ENCODE results near the gene PPP1R14B.

Gene PPP1R14B

DNA sequence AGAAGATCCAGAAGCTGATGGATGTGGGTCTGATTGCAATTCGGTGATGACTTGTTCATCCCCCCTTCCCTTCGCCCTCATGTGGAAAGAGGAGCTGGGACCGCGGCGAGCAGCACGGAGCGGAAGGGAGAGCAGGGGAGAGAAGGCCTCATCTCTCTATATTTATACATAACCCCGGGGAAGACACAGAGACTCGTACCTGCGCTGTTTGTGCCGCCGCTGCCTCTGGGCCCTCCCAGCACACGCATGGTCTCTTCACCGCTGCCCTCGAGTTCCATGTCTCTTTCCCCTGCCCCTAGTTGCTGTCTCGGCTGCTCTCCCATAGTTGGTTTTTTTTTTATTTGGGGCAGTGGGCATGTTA is 42.7 kb downstream of the PPP1R14B start:
- no peak overlapping the region for H3K9ac ChIP-seq (ENCODE audit: low read length)
- H3F3A ChIP-seq (ENCODE audit: insufficient read depth, low read length): no peaks in the 10 kb centered on the region; the same call in none of the 2 replicates
- no peaks in the 10 kb centered on the region for H4K20me1 ChIP-seq (ENCODE audit: insufficient read depth, low read length)
- H3K9me2 ChIP-seq (replicated peaks; ENCODE audit: insufficient read depth, low read length): no peaks in the 10 kb centered on the region
- H3K4me3 ChIP-seq (ENCODE audit: low read length): no peak overlapping the region
- no peak for DNase-seq
- H3K36me3 ChIP-seq (replicated peaks; ENCODE audit: insufficient read depth, low read length): peaks cover 17% of the 10 kb centered on the region; the same call in 1 of the 2 replicates
- peaks cover 10% of the 10 kb centered on the region for H3K4me1 ChIP-seq (ENCODE audit: low read length)
- peaks cover 37% of the 10 kb centered on the region for H3K79me2 ChIP-seq (ENCODE audit: low read length)
- no peaks in the 10 kb centered on the region for H3K9me3 ChIP-seq (replicated peaks; ENCODE audit: insufficient read depth, low read length)
- H3K27me3 ChIP-seq (replicated peaks; ENCODE audit: insufficient read depth, low read length): no peaks in the 10 kb centered on the region
- H3K4me2 ChIP-seq (ENCODE audit: low read depth, low read length): no peak overlapping the region
- no peak overlapping the region for H3K27ac ChIP-seq (ENCODE audit: low read length)
- no peak overlapping the region for H2AFZ ChIP-seq (ENCODE audit: low read length)
- TF ChIP-seq EZH2phosphoT487 (IDR thresholded peaks at IDR 0.05; ENCODE audit: low read length): no peak
- TF ChIP-seq, protein P1, sequence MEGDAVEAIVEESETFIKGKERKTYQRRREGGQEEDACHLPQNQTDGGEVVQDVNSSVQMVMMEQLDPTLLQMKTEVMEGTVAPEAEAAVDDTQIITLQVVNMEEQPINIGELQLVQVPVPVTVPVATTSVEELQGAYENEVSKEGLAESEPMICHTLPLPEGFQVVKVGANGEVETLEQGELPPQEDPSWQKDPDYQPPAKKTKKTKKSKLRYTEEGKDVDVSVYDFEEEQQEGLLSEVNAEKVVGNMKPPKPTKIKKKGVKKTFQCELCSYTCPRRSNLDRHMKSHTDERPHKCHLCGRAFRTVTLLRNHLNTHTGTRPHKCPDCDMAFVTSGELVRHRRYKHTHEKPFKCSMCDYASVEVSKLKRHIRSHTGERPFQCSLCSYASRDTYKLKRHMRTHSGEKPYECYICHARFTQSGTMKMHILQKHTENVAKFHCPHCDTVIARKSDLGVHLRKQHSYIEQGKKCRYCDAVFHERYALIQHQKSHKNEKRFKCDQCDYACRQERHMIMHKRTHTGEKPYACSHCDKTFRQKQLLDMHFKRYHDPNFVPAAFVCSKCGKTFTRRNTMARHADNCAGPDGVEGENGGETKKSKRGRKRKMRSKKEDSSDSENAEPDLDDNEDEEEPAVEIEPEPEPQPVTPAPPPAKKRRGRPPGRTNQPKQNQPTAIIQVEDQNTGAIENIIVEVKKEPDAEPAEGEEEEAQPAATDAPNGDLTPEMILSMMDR (IDR thresholded peaks at IDR 0.05; ENCODE audit: low read length): no peak
- no peak for TF ChIP-seq EZH2 (optimal IDR thresholded peaks at IDR 0.05; ENCODE audit: low read depth, low read length)

DNA sequence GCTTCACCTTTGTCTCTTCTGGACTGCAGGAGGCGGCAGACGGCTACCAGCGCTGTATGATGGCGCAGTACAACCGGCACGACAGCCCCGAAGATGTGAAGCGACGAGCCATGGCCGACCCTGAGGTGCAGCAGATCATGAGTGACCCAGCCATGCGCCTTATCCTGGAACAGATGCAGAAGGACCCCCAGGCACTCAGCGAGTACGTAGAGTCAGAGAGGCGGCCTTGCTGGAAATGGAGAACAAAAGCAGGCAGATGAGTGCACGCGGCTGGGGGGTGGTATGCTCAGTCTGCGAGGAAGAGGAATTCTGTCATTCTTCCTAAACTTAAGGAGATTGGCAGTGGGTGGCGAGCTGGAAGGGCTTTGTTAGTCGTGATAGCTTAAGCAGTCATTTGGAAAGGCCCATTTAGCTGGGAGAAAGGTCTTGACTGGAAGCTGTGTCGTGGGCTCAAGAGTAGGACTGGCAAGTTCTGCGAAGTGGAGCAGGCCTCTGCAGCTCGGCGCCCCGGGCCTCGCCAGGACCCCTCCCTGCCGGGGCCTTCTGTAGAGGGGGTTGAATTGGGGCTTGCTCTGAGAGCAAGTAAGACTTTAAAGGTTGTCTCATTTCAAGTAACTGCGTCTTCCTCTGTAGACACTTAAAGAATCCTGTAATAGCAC is 43.2 kb downstream of the PPP1R14B start:
- Histone ChIP-seq H3K4me3 (ENCODE audit: low read length) (no peak overlapping the region), H3K9me2 (replicated peaks; ENCODE audit: insufficient read depth, low read length) (no peaks in the 10 kb centered on the region), H3K27ac (ENCODE audit: low read length) (no peak overlapping the region), H3K36me3 (replicated peaks; ENCODE audit: insufficient read depth, low read length) (peaks cover 20% of the 10 kb centered on the region; the same call in 1 of the 2 replicates), H3F3A (ENCODE audit: insufficient read depth, low read length) (no peaks in the 10 kb centered on the region; the same call in none of the 2 replicates), H3K4me2 (ENCODE audit: low read depth, low read length) (no peak overlapping the region), H3K79me2 (ENCODE audit: low read length) (peaks cover 42% of the 10 kb centered on the region), H3K9ac (ENCODE audit: low read length) (no peak overlapping the region), H3K9me3 (replicated peaks; ENCODE audit: insufficient read depth, low read length) (no peaks in the 10 kb centered on the region), H4K20me1 (ENCODE audit: insufficient read depth, low read length) (no peaks in the 10 kb centered on the region), H3K4me1 (ENCODE audit: low read length) (peaks cover 10% of the 10 kb centered on the region), H2AFZ (ENCODE audit: low read length) (no peak overlapping the region), H3K27me3 (replicated peaks; ENCODE audit: insufficient read depth, low read length) (no peaks in the 10 kb centered on the region)
- TF ChIP-seq, protein P1 (IDR thresholded peaks at IDR 0.05; ENCODE audit: low read length): no peak
- TF ChIP-seq EZH2phosphoT487 (IDR thresholded peaks at IDR 0.05; ENCODE audit: low read length) (no peak), EZH2 (optimal IDR thresholded peaks at IDR 0.05; ENCODE audit: low read depth, low read length) (no peak)
- DNase-seq: no peak

- TF ChIP-seq EZH2phosphoT487 (IDR thresholded peaks at IDR 0.05; ENCODE audit: low read length) (no peak), EZH2 (optimal IDR thresholded peaks at IDR 0.05; ENCODE audit: low read depth, low read length) (no peak)
- TF ChIP-seq, protein P1 (IDR thresholded peaks at IDR 0.05; ENCODE audit: low read length): no peak
- H2AFZ ChIP-seq (ENCODE audit: low read length): no peak overlapping the region
- no peaks in the 10 kb centered on the region for H3K9me3 ChIP-seq (replicated peaks; ENCODE audit: insufficient read depth, low read length)
- no peak overlapping the region for H3K4me2 ChIP-seq (ENCODE audit: low read depth, low read length)
- H3K9me2 ChIP-seq (replicated peaks; ENCODE audit: insufficient read depth, low read length): no peaks in the 10 kb centered on the region
- H4K20me1 ChIP-seq (ENCODE audit: insufficient read depth, low read length): no peaks in the 10 kb centered on the region
- H3K4me3 ChIP-seq (ENCODE audit: low read length): no peak overlapping the region
- no peak overlapping the region for H3K27ac ChIP-seq (ENCODE audit: low read length)
- H3K27me3 ChIP-seq (replicated peaks; ENCODE audit: insufficient read depth, low read length): no peaks in the 10 kb centered on the region
- H3K36me3 ChIP-seq (replicated peaks; ENCODE audit: insufficient read depth, low read length): peaks cover 20% of the 10 kb centered on the region; the same call in 1 of the 2 replicates
- no peaks in the 10 kb centered on the region; the same call in none of the 2 replicates for H3F3A ChIP-seq (ENCODE audit: insufficient read depth, low read length)
- no peak overlapping the region for H3K9ac ChIP-seq (ENCODE audit: low read length)
- peaks cover 48% of the 10 kb centered on the region for H3K79me2 ChIP-seq (ENCODE audit: low read length)
- no peak for DNase-seq
- H3K4me1 ChIP-seq (ENCODE audit: low read length): peaks cover 10% of the 10 kb centered on the region
Measured at GRCh38 chr11:64202992-64203391, 43.8 kb downstream of the PPP1R14B start.

Measured in MM.1S (cell line).